HG03064 (cell line): ENCODE measurements around the gene TSPAN14.

Experiments used
- ATAC-seq: cut with Tn5 transposase; IDR thresholded peaks from one replicate; pipeline ENCODE4 v1.9.1; 2021; ENCODE audit warnings: low read depth; ENCODE audit not compliant: unreplicated experiment

The TSPAN14 gene

GRCh38 chr10:80421707-80422536 is 32.2 kb upstream of the TSPAN14 start:
- ATAC-seq, result peak; percentile 87

- ATAC-seq, result no peak
Measured at GRCh38 chr10:80425901-80426300, 28.2 kb upstream of the TSPAN14 start.

- ATAC-seq, result no peak
Measured at GRCh38 chr10:80427541-80427940, 26.6 kb upstream of the TSPAN14 start.

GRCh38 chr10:80429521-80429973 is 24.6 kb upstream of the TSPAN14 start:
- no peak for ATAC-seq

- no peak for ATAC-seq
Measured at GRCh38 chr10:80433134-80433533, 21.0 kb upstream of the TSPAN14 start.

- no peak for ATAC-seq
Measured at GRCh38 chr10:80436446-80437098, 17.5 kb upstream of the TSPAN14 start.

- ATAC-seq, result no peak
Measured at GRCh38 chr10:80437227-80437626, 16.9 kb upstream of the TSPAN14 start.

- ATAC-seq, result no peak
Measured at GRCh38 chr10:80441831-80442230, 12.3 kb upstream of the TSPAN14 start.

GRCh38 chr10:80442879-80443278 is 11.2 kb upstream of the TSPAN14 start:
- no peak for ATAC-seq

- no peak for ATAC-seq
Measured at GRCh38 chr10:80443531-80443974, 10.6 kb upstream of the TSPAN14 start.

GRCh38 chr10:80444124-80444523 is 10.0 kb upstream of the TSPAN14 start:
- no peak for ATAC-seq

GRCh38 chr10:80444646-80445319 is 9.3 kb upstream of the TSPAN14 start:
- ATAC-seq, result peak; percentile 66

GRCh38 chr10:80447436-80448190 is 6.5 kb upstream of the TSPAN14 start:
- no peak for ATAC-seq

GRCh38 chr10:80448209-80448942 is 5.7 kb upstream of the TSPAN14 start:
- ATAC-seq, result no peak

GRCh38 chr10:80449520-80449919 is 4.6 kb upstream of the TSPAN14 start:
- no peak for ATAC-seq

- ATAC-seq, result no peak
Measured at GRCh38 chr10:80451132-80451531, 3.0 kb upstream of the TSPAN14 start.

- no peak for ATAC-seq
Measured at GRCh38 chr10:80452069-80452468, 2.0 kb upstream of the TSPAN14 start.

GRCh38 chr10:80452640-80453039 is 1.5 kb upstream of the TSPAN14 start:
- ATAC-seq, result no peak

GRCh38 chr10:80453056-80453841 is 861 bp upstream of the TSPAN14 start:
- ATAC-seq, result no peak
